Heart left ventricle (tissue), 13 donors: ENCODE measurements around the gene MAP3K9.

Experiments
- CTCF ChIP-seq, 12 donors: fragments of 200-600 bp; sonication (generic) in 4 of 12; IDR thresholded peaks; one replicate each; pipeline versions ENCODE4 v1.5.0 to v1.8.0; 2018 to 2022; ENCODE audit warnings: antibody characterized with exemption in 12 of 12, mild to moderate bottlenecking in 5 of 12
- POLR2A ChIP-seq, 2 donors: fragments of 450-650 bp; IDR thresholded peaks; one replicate each; pipeline ENCODE4 v1.6.1; 2017; ENCODE audit warnings: antibody characterized with exemption in 2 of 2, mild to moderate bottlenecking in 2 of 2, moderate library complexity in 2 of 2
- donor health status: ischemic (EF 13 %, LVEDD 7.1; RV severe dilation, severe dysfunction).
- donor health status: DM: no; HTN: yes; CAD: no.
- donor health status: DM: no; HTN: no; CAD: no.
- donor health status: ischemic (EF 25% LVEDD 6.9; RV normal size, moderate dysfunction).
- donor health status: ischemic (EF 25% LVEDD 5.7; RV mildly dilated, moderate dysfunction).
- donor health status: ischemic (EF 35%, LVEDD 5.7; RV mildly dilated, moderate dysfunction).
- donor health status: nonischemic (EF 11% LVEDD 7.7; RV severe dilation, severe dysfunction).
- donor health status: DM: yes; HTN: yes; CAD: no.
- donor health status: PGD.
- donor health status: ischemic (EF 29% LVEDD 5.4; RV normal size, mild dysfunction).
- donor health status: nonischemic (EF 23%, LVEDD 6.1; RV moderate dilation, normal function).

GRCh38 chr14:70723276-70723675 is 86.0 kb downstream of the MAP3K9 start:
- TF ChIP-seq CTCF (IDR thresholded peaks at IDR 0.05) (no peak), POLR2A (IDR thresholded peaks at IDR 0.05) (no peak)
